Endodermal cell (in vitro differentiated cells): ENCODE results near the gene USP24. TPM values are rescaled to one million over a fixed set of nuclear protein-coding genes. Genes with fewer than 3 reads are reported as not detected.
A peak's percentile ranks its signal among the peaks of the same experiment; 100 is the strongest.

Experiments
- DNase-seq: peaks from one replicate; pipeline ENCODE4 v3.0.0-alpha.2; 2017
- H3K27ac ChIP-seq: 2 replicates; pipeline ENCODE4 v1.5.1; 2013; ENCODE audit warnings: mild to moderate bottlenecking, low read depth, low read length, moderate library complexity
- H3K27me3 ChIP-seq: 2 replicates; pipeline ENCODE4 v1.6.1; 2013; ENCODE audit warnings: mild to moderate bottlenecking, low read length, moderate library complexity; ENCODE audit not compliant: insufficient read depth, control insufficient read depth, poor library complexity, severe bottlenecking
- H3K36me3 ChIP-seq: 2 replicates; pipeline ENCODE4 v1.7.0; 2013; ENCODE audit warnings: mild to moderate bottlenecking, low read length, moderate library complexity; ENCODE audit not compliant: control insufficient read depth, insufficient read depth
- H3K4me1 ChIP-seq: one replicate; pipeline ENCODE4 v1.7.0; 2013; ENCODE audit warnings: low read length; ENCODE audit not compliant: control insufficient read depth, insufficient read depth
- H3K4me3 ChIP-seq: 2 replicates; pipeline ENCODE4 v1.5.1; 2013; ENCODE audit warnings: mild to moderate bottlenecking, low read length, moderate library complexity
- H3K9ac ChIP-seq: 2 replicates; pipeline ENCODE4 v1.6.1; 2013; ENCODE audit warnings: mild to moderate bottlenecking, low read length, moderate library complexity; ENCODE audit not compliant: poor library complexity, severe bottlenecking; ENCODE audit errors: extremely low read depth
- H3K9me3 ChIP-seq: 2 replicates; pipeline ENCODE4 v1.6.1; 2013; ENCODE audit warnings: mild to moderate bottlenecking, low read length, moderate library complexity; ENCODE audit not compliant: control insufficient read depth
- H3K27ac Mint-ChIP-seq: 2 replicates; pipeline ENCODE4 v1.8.0; 2020; ENCODE audit warnings: mixed read lengths
- H3K27me3 Mint-ChIP-seq: 2 replicates; pipeline ENCODE4 v1.8.0; 2021; ENCODE audit warnings: mild to moderate bottlenecking, mixed read lengths; ENCODE audit not compliant: insufficient read depth
- H3K36me3 Mint-ChIP-seq: 2 replicates; pipeline ENCODE4 v1.8.0; 2020; ENCODE audit warnings: low read depth, mixed read lengths
- H3K4me1 Mint-ChIP-seq: 2 replicates; pipeline ENCODE4 v1.8.0; 2020; ENCODE audit warnings: mixed read lengths
- H3K4me3 Mint-ChIP-seq: 2 replicates; pipeline ENCODE4 v1.8.0; 2020; ENCODE audit warnings: mild to moderate bottlenecking, moderate library complexity, mixed read lengths
- H3K9me3 Mint-ChIP-seq: 2 replicates; pipeline ENCODE4 v1.8.0; 2020; ENCODE audit warnings: mild to moderate bottlenecking, mixed read lengths
- WGBS, 2 experiments: methylation state at CpG; one replicate each; pipeline versions ENCODE4 v1.1.5 to v1.1.7; 2013; ENCODE audit warnings: missing lambda C conversion rate in 2 of 2, mixed read lengths in 1 of 2; ENCODE audit not compliant: insufficient coverage in 1 of 2, insufficient read length in 1 of 2; 5-methylcytosine and 5-hydroxymethylcytosine counted together
- total RNA-seq, 2 donors: library from RNA; stranded (reverse); fragmentation: NEBNext Ultra II Directional in 1 of 2; extraction: Animal tissue kit (Norgen Biotek cat#: 25700) in 1 of 2; gene quantifications; 2 replicates in 1 of 2; 3 replicates in 1 of 2; pipeline ENCODE4 v1.2.1, GENCODE V29; 2021
- TF ChIP-seq, protein P1 (sequence below): fragments of 200-600 bp; sonication (generic); conservative IDR thresholded peaks from 2 replicates; pipeline ENCODE4 v1.5.0; 2021; ENCODE audit warnings: antibody characterized with exemption, mild to moderate bottlenecking

USP24 gene
- total RNA-seq, 2 donors from 2014 or later: 68.2 to 71.5 TPM

DNA sequence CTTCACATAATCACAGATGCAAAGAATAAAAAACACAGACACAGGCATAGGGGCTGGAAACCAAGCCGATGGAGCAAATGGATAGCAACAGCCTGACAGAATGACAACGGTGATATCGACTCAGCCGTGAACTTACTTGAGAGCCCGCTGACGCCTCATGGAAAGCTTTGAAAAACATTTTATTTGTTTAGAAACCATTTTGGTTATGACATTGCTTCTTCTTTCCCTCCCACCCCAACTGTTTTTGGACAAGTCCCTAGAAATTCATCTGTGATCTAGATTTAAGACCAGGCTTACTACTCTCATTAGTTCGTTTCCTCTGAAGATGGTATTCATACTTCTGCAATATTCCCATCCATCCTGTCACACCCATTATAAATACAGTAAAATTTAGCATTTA, 130.9 kb downstream of the USP24 start:
- Mint-ChIP-seq H3K9me3 (no peaks in the 10 kb centered on the region), H3K27me3 (no peaks in the 10 kb centered on the region), H3K4me3 (no peak overlapping the region), H3K27ac (no peak overlapping the region), H3K36me3 (peaks cover 86% of the 10 kb centered on the region), H3K4me1 (peaks cover 12% of the 10 kb centered on the region)
- Histone ChIP-seq H3K27ac (no peak overlapping the region), H3K36me3 (peaks cover 97% of the 10 kb centered on the region), H3K27me3 (no peaks in the 10 kb centered on the region), H3K4me3 (no peak overlapping the region), H3K9me3 (no peaks in the 10 kb centered on the region), H3K4me1 (no peaks in the 10 kb centered on the region), H3K9ac (no peak overlapping the region)
- WGBS, 2 experiments: 94 to 97% methylated on average over 5 to 7 of the region's 7 CpGs
- TF ChIP-seq, protein P1, sequence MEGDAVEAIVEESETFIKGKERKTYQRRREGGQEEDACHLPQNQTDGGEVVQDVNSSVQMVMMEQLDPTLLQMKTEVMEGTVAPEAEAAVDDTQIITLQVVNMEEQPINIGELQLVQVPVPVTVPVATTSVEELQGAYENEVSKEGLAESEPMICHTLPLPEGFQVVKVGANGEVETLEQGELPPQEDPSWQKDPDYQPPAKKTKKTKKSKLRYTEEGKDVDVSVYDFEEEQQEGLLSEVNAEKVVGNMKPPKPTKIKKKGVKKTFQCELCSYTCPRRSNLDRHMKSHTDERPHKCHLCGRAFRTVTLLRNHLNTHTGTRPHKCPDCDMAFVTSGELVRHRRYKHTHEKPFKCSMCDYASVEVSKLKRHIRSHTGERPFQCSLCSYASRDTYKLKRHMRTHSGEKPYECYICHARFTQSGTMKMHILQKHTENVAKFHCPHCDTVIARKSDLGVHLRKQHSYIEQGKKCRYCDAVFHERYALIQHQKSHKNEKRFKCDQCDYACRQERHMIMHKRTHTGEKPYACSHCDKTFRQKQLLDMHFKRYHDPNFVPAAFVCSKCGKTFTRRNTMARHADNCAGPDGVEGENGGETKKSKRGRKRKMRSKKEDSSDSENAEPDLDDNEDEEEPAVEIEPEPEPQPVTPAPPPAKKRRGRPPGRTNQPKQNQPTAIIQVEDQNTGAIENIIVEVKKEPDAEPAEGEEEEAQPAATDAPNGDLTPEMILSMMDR: no peak
- no peak for DNase-seq

DNA sequence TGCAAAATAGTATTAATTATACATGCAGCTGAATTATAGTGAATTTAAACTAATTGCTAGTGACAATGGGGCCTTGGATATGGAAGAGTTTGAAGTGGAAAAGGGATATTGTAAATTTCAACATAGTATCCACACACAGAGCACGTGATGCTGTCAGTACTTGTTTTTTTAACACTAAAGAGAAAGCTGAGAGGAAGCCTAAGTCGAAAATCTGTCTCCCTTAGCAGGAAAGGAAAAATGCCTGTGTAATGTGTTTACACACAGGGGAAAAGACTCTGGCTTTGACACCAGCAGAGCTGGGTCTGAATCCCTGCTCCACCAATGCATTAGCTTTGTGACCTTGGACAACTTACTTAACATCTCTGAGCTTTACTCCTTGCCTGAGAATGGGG, 133.3 kb downstream of the USP24 start:
- TF ChIP-seq, protein P1: no peak
- Histone ChIP-seq H3K36me3 (peaks cover 97% of the 10 kb centered on the region), H3K27ac (no peak overlapping the region), H3K4me3 (no peak overlapping the region), H3K9me3 (no peaks in the 10 kb centered on the region), H3K4me1 (peaks cover 2% of the 10 kb centered on the region), H3K27me3 (no peaks in the 10 kb centered on the region), H3K9ac (no peak overlapping the region)
- Mint-ChIP-seq H3K4me1 (peaks cover 23% of the 10 kb centered on the region), H3K36me3 (peaks cover 80% of the 10 kb centered on the region), H3K27me3 (no peaks in the 10 kb centered on the region), H3K9me3 (no peaks in the 10 kb centered on the region), H3K4me3 (no peak overlapping the region), H3K27ac (peak overlapping the region; percentile 18)
- DNase-seq: no peak
- WGBS, 2 experiments: 86 to 92% methylated on average over 1 to 2 of the region's 2 CpGs

DNA sequence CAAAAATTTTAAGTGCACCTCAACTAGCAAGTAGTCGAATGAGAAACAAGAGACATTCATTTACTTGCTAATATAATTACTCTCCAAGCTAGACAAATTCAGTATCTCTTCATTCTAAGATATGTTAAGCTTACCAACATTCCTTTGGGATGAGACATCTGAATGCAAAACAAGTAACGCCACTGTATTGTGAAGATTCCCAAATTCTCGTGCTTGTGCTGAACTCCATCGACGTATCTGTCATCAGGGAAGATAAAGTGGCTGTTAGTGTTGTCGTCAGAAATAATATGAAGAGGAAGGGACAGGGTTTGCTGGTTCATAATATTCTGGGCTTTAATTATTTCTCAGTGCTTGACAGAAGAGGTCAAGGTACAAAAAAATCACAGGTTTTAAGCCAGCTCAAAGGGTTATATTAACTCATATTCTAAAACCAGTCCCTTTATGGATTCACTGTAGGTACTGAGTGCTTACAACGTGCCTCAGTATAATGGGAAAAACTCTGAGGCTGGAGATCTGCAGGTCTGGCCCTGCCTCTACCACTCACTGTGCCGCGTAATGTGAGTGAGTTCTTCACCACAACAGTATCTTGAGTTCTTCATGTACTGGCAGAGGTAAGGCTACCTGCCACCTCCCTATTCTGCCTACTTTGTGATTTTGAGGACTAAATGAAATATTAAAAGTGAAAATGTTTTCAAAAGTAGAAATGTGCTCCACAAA, 133.8 kb downstream of the USP24 start:
- H3K4me3 Mint-ChIP-seq: no peak overlapping the region
- no peaks in the 10 kb centered on the region for H3K9me3 Mint-ChIP-seq
- DNase-seq: peak; percentile 50
- H3K4me1 ChIP-seq: peaks cover 2% of the 10 kb centered on the region
- H3K27ac Mint-ChIP-seq: peak overlapping the region; percentile 9
- H3K4me1 Mint-ChIP-seq: peaks cover 23% of the 10 kb centered on the region
- peaks cover 82% of the 10 kb centered on the region for H3K36me3 Mint-ChIP-seq
- H3K27me3 Mint-ChIP-seq: no peaks in the 10 kb centered on the region
- H3K4me3 ChIP-seq: no peak overlapping the region
- peaks cover 97% of the 10 kb centered on the region for H3K36me3 ChIP-seq
- H3K9me3 ChIP-seq: no peaks in the 10 kb centered on the region
- H3K27me3 ChIP-seq: no peaks in the 10 kb centered on the region
- TF ChIP-seq, protein P1: no peak
- H3K9ac ChIP-seq: peak overlapping the region; percentile 9
- H3K27ac ChIP-seq: no peak overlapping the region
- WGBS, 2 experiments: 69 to 85% methylated on average over 6 to 9 of the region's 9 CpGs
